GM12878 (cell line): ENCODE results near the gene FURIN. TPM values are rescaled to one million over a fixed set of nuclear protein-coding genes. Genes with fewer than 3 reads are reported as not detected.

ENCODE experiments used
- ATAC-seq: fragments of 200-7000 bp; cut with Tn5 transposase; 3 replicates; pipeline ENCODE4 v1.9.1; 2020; ENCODE audit warnings: mild to moderate bottlenecking, moderate library complexity
- BruUV-seq: library from RNA; stranded (reverse); fragments of 400-500 nt; replicated peaks from 2 replicates; lab custom pipeline; 2021; lab: Mats Ljungman, UMichigan
- CTCF ChIA-PET: fragments of 300-600 bp; sonication (Branson Sonifier 250); formaldehyde crosslinking; extraction: SDS; loops from one replicate; lab custom pipeline; 2021; ENCODE audit warnings: inconsistent platforms; lab: Yijun Ruan, JAX
- POLR2A ChIA-PET: fragments of 350-600 bp; formaldehyde crosslinking; extraction: SDS; loops from one replicate; lab custom pipeline; 2021; ENCODE audit warnings: inconsistent platforms; lab: Charles Lee
- RAD21 ChIA-PET: fragments of 300-600 bp; sonication (Branson Sonifier 250); formaldehyde crosslinking; loops from one replicate; lab custom pipeline; 2023; ENCODE audit warnings: antibody characterized with exemption; ENCODE audit not compliant: unreplicated experiment; lab: Charles Lee
- SMC1A ChIA-PET: fragments of 300-600 bp; sonication (Branson Sonifier 250); formaldehyde crosslinking; loops from one replicate; lab custom pipeline; 2023; ENCODE audit not compliant: unreplicated experiment, uncharacterized antibody; lab: Charles Lee
- DNase-seq: peaks from one replicate; pipeline ENCODE4 v3.0.0-alpha.2; 2011; ENCODE audit warnings: low read depth, low spot score
- FAIRE-seq: peaks from 3 replicates; lab custom pipeline; 2011; peaks lifted over from hg19 to GRCh38; lab: Jason Lieb, UNC
- H2AFZ ChIP-seq: 2 replicates; pipeline ENCODE4 v1.6.0; 2011; ENCODE audit warnings: low read depth, low read length, control low read depth; ENCODE audit not compliant: control insufficient read depth
- H3K27ac ChIP-seq: 2 replicates; pipeline ENCODE4 v1.5.1; 2011; ENCODE audit warnings: control low read depth; ENCODE audit not compliant: control insufficient read depth, insufficient read depth
- H3K27me3 ChIP-seq, 2 experiments: replicated peaks in 1 of 2; 2 replicates each; pipeline versions ENCODE4 v1.6.0 to v1.6.1; 2011; ENCODE audit warnings: low read length in 1 of 2; ENCODE audit not compliant: control insufficient read depth in 2 of 2, insufficient read depth in 2 of 2
- H3K36me3 ChIP-seq, 2 experiments: 2 replicates each; pipeline ENCODE4 v1.5.1; 2011; ENCODE audit warnings: low read length in 1 of 2; ENCODE audit not compliant: control insufficient read depth in 2 of 2, insufficient read depth in 2 of 2
- H3K4me1 ChIP-seq: 2 replicates; pipeline ENCODE4 v1.6.1; 2011; ENCODE audit warnings: mild to moderate bottlenecking, low read length, moderate library complexity, mixed read lengths; ENCODE audit not compliant: control insufficient read depth, insufficient read depth
- H3K4me2 ChIP-seq: 2 replicates; pipeline ENCODE4 v1.6.0; 2011; ENCODE audit warnings: control low read depth; ENCODE audit not compliant: control insufficient read depth, insufficient read depth
- H3K4me3 ChIP-seq: fragments of 200-600 bp; sonication (generic); 2 replicates; pipeline ENCODE4 v1.5.1; 2016
- H3K79me2 ChIP-seq: 2 replicates; pipeline ENCODE4 v1.6.0; 2011; ENCODE audit warnings: low read length; ENCODE audit not compliant: control insufficient read depth, insufficient read depth
- H3K9ac ChIP-seq: 2 replicates; pipeline ENCODE4 v1.8.0; 2011; ENCODE audit warnings: low read length, control low read depth, mixed read lengths; ENCODE audit not compliant: control insufficient read depth, insufficient read depth
- H3K9me3 ChIP-seq: replicated peaks from 3 replicates; pipeline ENCODE4 v1.5.1; 2011; ENCODE audit warnings: mild to moderate bottlenecking, low read length; ENCODE audit not compliant: control insufficient read depth, insufficient read depth
- H4K20me1 ChIP-seq: 2 replicates; pipeline ENCODE4 v1.6.0; 2011; ENCODE audit not compliant: control insufficient read depth, insufficient read depth
- ASH2L ChIP-seq: fragments of 300-600, 200-600 bp; sonication (generic); IDR thresholded peaks from 2 replicates; pipeline ENCODE4 v1.6.1; 2017; ENCODE audit warnings: low read depth, mild to moderate bottlenecking, borderline replicate concordance
- BHLHE40 ChIP-seq, 2 experiments: fragments of 450-650 bp in 1 of 2; IDR thresholded peaks; 2 replicates each; pipeline ENCODE4 v1.6.1; 2011 to 2017; ENCODE audit warnings: low read depth in 2 of 2, borderline replicate concordance in 1 of 2, improper control_type of control experiment in 1 of 2, low read length in 1 of 2, mild to moderate bottlenecking in 1 of 2
- CREM ChIP-seq: IDR thresholded peaks from 2 replicates; pipeline ENCODE4 v1.6.1; 2014; ENCODE audit warnings: antibody characterized with exemption, low read depth
- NFIC ChIP-seq: IDR thresholded peaks from 2 replicates; pipeline ENCODE4 v1.6.1; 2012; ENCODE audit warnings: low read depth, mild to moderate bottlenecking, inconsistent platforms, low read length, moderate library complexity
- RB1 ChIP-seq: fragments of 450-650 bp; formaldehyde crosslinking; IDR thresholded peaks from 2 replicates; pipeline ENCODE4 v1.6.1; 2017; ENCODE audit warnings: mild to moderate bottlenecking, borderline replicate concordance
- RCOR1 ChIP-seq: conservative IDR thresholded peaks from 2 replicates; pipeline ENCODE4 v1.6.1; 2012; ENCODE audit warnings: low read depth, low read length, improper control_type of control experiment
- SIX5 ChIP-seq: IDR thresholded peaks from 2 replicates; pipeline ENCODE4 v1.6.1; 2011; ENCODE audit warnings: mild to moderate bottlenecking, low read depth, low read length, moderate library complexity; ENCODE audit not compliant: severe bottlenecking
- TCF12 ChIP-seq: IDR thresholded peaks from 2 replicates; pipeline ENCODE4 v1.6.1; 2011; ENCODE audit warnings: low read depth, mild to moderate bottlenecking, low read length
- WGBS: methylation state at CpG from one replicate; pipeline ENCODE4 v1.1.6; 2016; ENCODE audit warnings: low lambda C conversion rate; ENCODE audit not compliant: insufficient replicate concordance, insufficient coverage; ENCODE audit errors: missing lambda C conversion rate; 5-methylcytosine and 5-hydroxymethylcytosine counted together
- in situ Hi-C: fragments of 300-500 bp; cut with MboI; formaldehyde crosslinking; loops from 9 replicates; pipeline ENCODE4 v1.14.3; 2018; ENCODE audit warnings: mixed read lengths
- intact Hi-C: fragments of 100-400 bp; cut with micrococcal nuclease; formaldehyde crosslinking; loops from one replicate; pipeline ENCODE4 v1.14.2; 2022; ENCODE audit not compliant: unreplicated experiment
- polyA plus RNA-seq, 11 experiments: library from polyadenylated mRNA; depleted of rRNA in 4 of 11; unstranded in 6 of 11; stranded (reverse) in 5 of 11; fragments of >200 nt; fragmentation: Nextera tagmentation in 4 of 11; fragmentation: Illumina TruSeq in 1 of 11; extraction: Ambion mirVana in 4 of 11; extraction: Trizol in 1 of 11; gene quantifications; 1 replicate in 1 of 11; 2 replicates in 10 of 11; pipeline versions ENCODE4 v1.2.1 to v1.2.3, GENCODE V29; 2011 to 2016; ENCODE audit warnings: inconsistent platforms in 2 of 11, missing spikeins in 2 of 11, low read depth in 1 of 11
- total RNA-seq, 4 experiments: library from RNA; depleted of rRNA in 3 of 4; stranded (reverse); fragments of >200 nt in 3 of 4; fragmentation: Illumina TruSeq in 1 of 4; extraction: Trizol in 1 of 4; gene quantifications; 2 replicates each; pipeline versions ENCODE4 v1.2.1 to v1.2.3, GENCODE V29; 2013 to 2021

Gene FURIN
- total and polyA plus RNA-seq, 10 of the 15 experiments (the other 5 are each of a cell fraction or from before 2014, with no cell fraction given): 0.47 to 39.9 (median 8.0) TPM

GRCh38 chr15:90905306-90906180 is 37.2 kb downstream of the FURIN start:
- H3K4me2 ChIP-seq: no peak overlapping the region
- peaks cover 18 to 33% of the 10 kb centered on the region in 2 experiments for H3K36me3 ChIP-seq
- H3K4me3 ChIP-seq: no peak overlapping the region
- TF ChIP-seq SIX5 (no peak), NFIC (no peak), TCF12 (no peak), BHLHE40 (IDR thresholded peaks at IDR 0.05; ENCODE audit: borderline replicate concordance in 1 of 2, low read depth in 2 of 2, low read length in 1 of 2) (no peak), ASH2L (no peak), CREM (no peak), RB1 (no peak), RCOR1 (no peak)
- FAIRE-seq: no peak
- peaks cover 12% of the 10 kb centered on the region for H3K4me1 ChIP-seq
- H3K27ac ChIP-seq: no peak overlapping the region
- SMC1A ChIA-PET: interaction anchor here (1.4 to 12.3 kb wide), 2 partner anchors 18 to 27 kb away, joined by 3 to 225 read pairs; partner anchors contain the start of genes HDDC3 and UNC45A
- peaks cover 18% of the 10 kb centered on the region for H3K79me2 ChIP-seq
- H4K20me1 ChIP-seq: no peaks in the 10 kb centered on the region; the same call in 1 of the 2 replicates
- CTCF ChIA-PET: interaction anchor here (1.9 to 15.1 kb wide), 2 partner anchors 20 to 24 kb away, joined by 6 to 480 read pairs; partner anchors contain the start of genes HDDC3 and UNC45A
- no peak for ATAC-seq
- intact Hi-C loops (no loop called here), in situ Hi-C loops (no loop called here)
- H3K9ac ChIP-seq: no peak overlapping the region
- no TSS peak for BruUV-seq
- RAD21 ChIA-PET: interaction anchor here (9.2 kb wide), 1 partner anchor 27 kb away, joined by 193 read pairs; the partner anchor contains the start of genes HDDC3 and UNC45A
- no peak overlapping the region for H2AFZ ChIP-seq
- H3K9me3 ChIP-seq: no peaks in the 10 kb centered on the region
- WGBS: 92% methylated on average over 28 of the region's 28 CpGs
- POLR2A ChIA-PET: interaction anchor here (5.3 to 7.6 kb wide), 2 partner anchors 19 to 27 kb away, joined by 42 to 113 read pairs; partner anchors contain the start of genes HDDC3 and UNC45A
- no peaks in the 10 kb centered on the region for H3K27me3 ChIP-seq
- DNase-seq: no peak
